GM12892 (cell line): ENCODE data around the gene SLC4A8.
"Not testable (repeated sequence)": the region's sequence is repeated elsewhere in the genome, so short reads cannot be mapped to it uniquely, and the experiment has no call there.

Source experiments
- POLR2A ChIP-seq: IDR thresholded peaks from 2 replicates; pipeline ENCODE4 v1.6.1; 2011; ENCODE audit warnings: low read depth, low read length, control low read depth
- POLR2AphosphoS5 ChIP-seq: IDR thresholded peaks from 2 replicates; pipeline ENCODE4 v1.6.1; 2011; ENCODE audit warnings: low read depth, low read length, control low read depth
- TAF1 ChIP-seq: IDR thresholded peaks from 2 replicates; pipeline ENCODE4 v1.6.1; 2011; ENCODE audit warnings: low read depth, mild to moderate bottlenecking, control low read depth, low read length, borderline replicate concordance

GRCh38 chr12:51454016-51454415, 29.4 kb downstream of the SLC4A8 start:
- not testable (repeated sequence) for TF ChIP-seq TAF1, POLR2A, POLR2AphosphoS5
